HepG2 (cell line): Measurements from ENCODE around the gene SERPINB6. TPM values are rescaled to one million over a fixed set of nuclear protein-coding genes. Genes with fewer than 3 reads are reported as not detected.

Source experiments
- ATF7 ChIP-seq, 2 experiments: fragments of 450-650 bp in 1 of 2; sonication (generic) in 1 of 2; formaldehyde crosslinking in 1 of 2; IDR thresholded peaks; 2 replicates each; pipeline versions ENCODE4 v1.4.0 to v1.6.1; 2016 to 2020; ENCODE audit warnings: antibody characterized with exemption in 1 of 2, mild to moderate bottlenecking in 1 of 2, missing genetic modification reagents in 1 of 2
- EEA1 ChIP-seq: sonication (generic); formaldehyde crosslinking; IDR thresholded peaks from 2 replicates; pipeline ENCODE4 v1.5.1; 2020; ENCODE audit warnings: mild to moderate bottlenecking, missing genetic modification reagents, borderline replicate concordance
- HMGXB4 ChIP-seq, 2 experiments: sonication (generic) in 1 of 2; formaldehyde crosslinking in 1 of 2; IDR thresholded peaks; 2 replicates each; pipeline versions ENCODE4 v1.4.0 to v1.6.1; 2018 to 2020; ENCODE audit warnings: missing genetic modification reagents in 2 of 2, borderline replicate concordance in 1 of 2, low read depth in 1 of 2, mild to moderate bottlenecking in 1 of 2, missing biosample characterization in 1 of 2
- IKZF1 ChIP-seq: fragments of 450-650 bp; IDR thresholded peaks from 2 replicates; pipeline ENCODE4 v1.7.1; 2016
- NFAT5 ChIP-seq: sonication (generic); formaldehyde crosslinking; IDR thresholded peaks from 2 replicates; pipeline ENCODE4 v1.4.0; 2020; ENCODE audit warnings: missing genetic modification reagents
- SALL2 ChIP-seq: sonication (generic); formaldehyde crosslinking; IDR thresholded peaks from 2 replicates; pipeline ENCODE4 v1.8.1; 2023; ENCODE audit warnings: mild to moderate bottlenecking, missing genetic modification reagents, inconsistent platforms
- TBX2 ChIP-seq: sonication (generic); formaldehyde crosslinking; IDR thresholded peaks from 2 replicates; pipeline ENCODE4 v1.5.0; 2020; ENCODE audit warnings: missing genetic modification reagents, mild to moderate bottlenecking, borderline replicate concordance
- ZNF20 ChIP-seq: sonication (generic); formaldehyde crosslinking; IDR thresholded peaks from 2 replicates; pipeline ENCODE4 v1.4.0; 2020; ENCODE audit warnings: mild to moderate bottlenecking, moderate library complexity, missing genetic modification reagents
- ZNF292 ChIP-seq: sonication (generic); formaldehyde crosslinking; IDR thresholded peaks from 2 replicates; pipeline ENCODE4 v1.8.1; 2022; ENCODE audit warnings: mild to moderate bottlenecking, low read depth, missing genetic modification reagents, borderline replicate concordance
- polyA plus RNA-seq, 8 experiments: library from polyadenylated mRNA; depleted of rRNA in 3 of 8; stranded (reverse) in 7 of 8; unstranded in 1 of 8; fragments of >200 nt; fragmentation: Illumina TruSeq in 4 of 8; extraction: Trizol in 4 of 8; gene quantifications; 2 replicates each; pipeline versions ENCODE4 v1.2.1 to v1.2.3, GENCODE V29; 2011 to 2016; ENCODE audit warnings: low read depth in 4 of 8, missing spikeins in 1 of 8, mixed read lengths in 1 of 8; ENCODE audit not compliant: insufficient read depth in 1 of 8
- total RNA-seq, 5 experiments: library from RNA; depleted of rRNA; stranded (reverse); fragments of >200 nt; fragmentation: Illumina TruSeq; extraction: Trizol; gene quantifications; 2 replicates each; pipeline ENCODE4 v1.2.3, GENCODE V29; 2016; ENCODE audit warnings: low read depth in 1 of 5
- TF ChIP-seq, protein P1 (sequence below), 2 experiments: fragments of 450-650 bp in 1 of 2; sonication (generic) in 1 of 2; formaldehyde crosslinking in 1 of 2; IDR thresholded peaks; 2 replicates each; pipeline versions ENCODE4 v1.6.1 to v1.8.0; 2016 to 2022; ENCODE audit warnings: antibody characterized with exemption in 1 of 2, mild to moderate bottlenecking in 1 of 2, missing genetic modification reagents in 1 of 2

SERPINB6 gene
- total and polyA plus RNA-seq, 2 of the 13 experiments (the other 11 are each of a cell fraction or from before 2014, with no cell fraction given), result 38.2 to 61.3 TPM

- peak; percentile 59 for TF ChIP-seq NFAT5 (CRISPR knock-in tag)
- peak; percentile 96 for TF ChIP-seq TBX2 (CRISPR knock-in tag)
- no peak for TF ChIP-seq IKZF1
- TF ChIP-seq HMGXB4 (CRISPR knock-in tag; IDR thresholded peaks at IDR 0.05; ENCODE audit: borderline replicate concordance in 1 of 2, low read depth in 1 of 2), result peak; percentile 86 to 100
- no peak for TF ChIP-seq ATF7 (IDR thresholded peaks at IDR 0.05)
- TF ChIP-seq ATF7 (CRISPR knock-in tag; IDR thresholded peaks at IDR 0.05), result peak; percentile 58; the same call in 1 of the 2 replicates
- TF ChIP-seq SALL2 (CRISPR knock-in tag), result peak; percentile 86
- TF ChIP-seq, protein P1, sequence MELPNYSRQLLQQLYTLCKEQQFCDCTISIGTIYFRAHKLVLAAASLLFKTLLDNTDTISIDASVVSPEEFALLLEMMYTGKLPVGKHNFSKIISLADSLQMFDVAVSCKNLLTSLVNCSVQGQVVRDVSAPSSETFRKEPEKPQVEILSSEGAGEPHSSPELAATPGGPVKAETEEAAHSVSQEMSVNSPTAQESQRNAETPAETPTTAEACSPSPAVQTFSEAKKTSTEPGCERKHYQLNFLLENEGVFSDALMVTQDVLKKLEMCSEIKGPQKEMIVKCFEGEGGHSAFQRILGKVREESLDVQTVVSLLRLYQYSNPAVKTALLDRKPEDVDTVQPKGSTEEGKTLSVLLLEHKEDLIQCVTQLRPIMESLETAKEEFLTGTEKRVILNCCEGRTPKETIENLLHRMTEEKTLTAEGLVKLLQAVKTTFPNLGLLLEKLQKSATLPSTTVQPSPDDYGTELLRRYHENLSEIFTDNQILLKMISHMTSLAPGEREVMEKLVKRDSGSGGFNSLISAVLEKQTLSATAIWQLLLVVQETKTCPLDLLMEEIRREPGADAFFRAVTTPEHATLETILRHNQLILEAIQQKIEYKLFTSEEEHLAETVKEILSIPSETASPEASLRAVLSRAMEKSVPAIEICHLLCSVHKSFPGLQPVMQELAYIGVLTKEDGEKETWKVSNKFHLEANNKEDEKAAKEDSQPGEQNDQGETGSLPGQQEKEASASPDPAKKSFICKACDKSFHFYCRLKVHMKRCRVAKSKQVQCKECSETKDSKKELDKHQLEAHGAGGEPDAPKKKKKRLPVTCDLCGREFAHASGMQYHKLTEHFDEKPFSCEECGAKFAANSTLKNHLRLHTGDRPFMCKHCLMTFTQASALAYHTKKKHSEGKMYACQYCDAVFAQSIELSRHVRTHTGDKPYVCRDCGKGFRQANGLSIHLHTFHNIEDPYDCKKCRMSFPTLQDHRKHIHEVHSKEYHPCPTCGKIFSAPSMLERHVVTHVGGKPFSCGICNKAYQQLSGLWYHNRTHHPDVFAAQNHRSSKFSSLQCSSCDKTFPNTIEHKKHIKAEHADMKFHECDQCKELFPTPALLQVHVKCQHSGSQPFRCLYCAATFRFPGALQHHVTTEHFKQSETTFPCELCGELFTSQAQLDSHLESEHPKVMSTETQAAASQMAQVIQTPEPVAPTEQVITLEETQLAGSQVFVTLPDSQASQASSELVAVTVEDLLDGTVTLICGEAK (IDR thresholded peaks at IDR 0.05), result no peak
- TF ChIP-seq, protein P1 (CRISPR knock-in tag; IDR thresholded peaks at IDR 0.05), result peak; percentile 88
- peak; percentile 84 for TF ChIP-seq ZNF292 (CRISPR knock-in tag)
- TF ChIP-seq EEA1 (CRISPR knock-in tag), result peak; percentile 94
- TF ChIP-seq ZNF20 (CRISPR knock-in tag), result peak; percentile 58; the same call in 1 of the 2 replicates
Observed at GRCh38 chr6:2988426-2989331, 17.3 kb upstream of the SERPINB6 start (continued).
